AG09309 (cell line): ENCODE measurements around the gene SLC2A3.
"Not testable (repeated sequence)": the region's sequence is repeated elsewhere in the genome, so short reads cannot be mapped to it uniquely, and the experiment has no call there.

ENCODE experiments used
- DNase-seq: peaks from one replicate; pipeline ENCODE4 v3.0.0-alpha.2; 2010; ENCODE audit warnings: low read depth
- H3K4me3 ChIP-seq: 2 replicates; pipeline ENCODE4 v1.5.1; 2011; ENCODE audit warnings: mild to moderate bottlenecking, low read depth, low read length, moderate library complexity; ENCODE audit not compliant: control insufficient read depth
- CTCF ChIP-seq: IDR thresholded peaks from 2 replicates; pipeline ENCODE4 v1.5.1; 2011; ENCODE audit warnings: mild to moderate bottlenecking, low read depth, low read length, inconsistent platforms; ENCODE audit not compliant: insufficient read depth, control insufficient read depth; ENCODE audit errors: missing control alignments

The SLC2A3 gene

GRCh38 chr12:7972734-7973456, 36.9 kb upstream of the SLC2A3 start:
- no peak overlapping the region for H3K4me3 ChIP-seq
- DNase-seq = no peak
- TF ChIP-seq CTCF = no peak

GRCh38 chr12:7972269-7972668, 36.3 kb upstream of the SLC2A3 start:
- H3K4me3 ChIP-seq = not testable (repeated sequence)

GRCh38 chr12:7971765-7972164, 35.8 kb upstream of the SLC2A3 start:
- not testable (repeated sequence) for H3K4me3 ChIP-seq, DNase-seq

More at GRCh38 chr12:7972269-7972668, 36.3 kb upstream of the SLC2A3 start:
- DNase-seq = not testable (repeated sequence)

GRCh38 chr12:7970475-7971252, 34.7 kb upstream of the SLC2A3 start:
- DNase-seq = peak; percentile 96
- TF ChIP-seq CTCF = no peak
- H3K4me3 ChIP-seq = peak overlapping the region; percentile 45

GRCh38 chr12:7966563-7966962, 30.6 kb upstream of the SLC2A3 start:
- TF ChIP-seq CTCF = no peak
- no peak overlapping the region for H3K4me3 ChIP-seq
- DNase-seq = no peak

- not testable (repeated sequence) for DNase-seq, H3K4me3 ChIP-seq
Measured at GRCh38 chr12:7964669-7965068, 28.7 kb upstream of the SLC2A3 start.

- no peak for DNase-seq
- TF ChIP-seq CTCF = no peak
- no peak overlapping the region for H3K4me3 ChIP-seq
Measured at GRCh38 chr12:7961395-7962178, 25.6 kb upstream of the SLC2A3 start.

- H3K4me3 ChIP-seq = no peak overlapping the region
- no peak for DNase-seq
- no peak for TF ChIP-seq CTCF
Measured at GRCh38 chr12:7959701-7960121, 23.7 kb upstream of the SLC2A3 start.
